Measurements from ENCODE around the gene FNIP1. TPM values are rescaled to one million over a fixed set of nuclear protein-coding genes. Genes with fewer than 3 reads are reported as not detected.

Gene FNIP1
- polyA plus RNA-seq, 1 of the 3 experiments (the other 2 are of a cell fraction): 2.4 TPM

DNA sequence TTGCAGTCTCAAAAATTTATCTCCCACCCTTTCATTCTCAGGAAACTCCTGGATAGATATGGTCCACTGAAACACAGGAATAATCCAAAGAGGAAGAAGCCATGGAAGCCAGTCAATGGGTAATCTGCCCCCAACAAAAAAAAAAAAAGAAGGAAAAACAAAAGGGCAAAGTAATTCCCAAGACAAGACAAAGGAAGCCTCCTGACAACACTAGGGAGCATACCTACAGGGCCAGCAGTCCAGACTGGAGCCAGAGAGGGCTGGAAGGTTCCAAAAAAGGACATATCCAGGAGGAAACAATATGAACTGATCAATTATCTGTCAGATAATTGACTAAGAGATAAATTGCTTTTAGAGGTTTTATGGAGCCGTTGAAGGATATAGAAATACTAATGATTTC is 12.9 kb downstream of the FNIP1 start:
- H3K79me2 ChIP-seq (ENCODE audit: insufficient read depth): peaks cover 96% of the 10 kb centered on the region
- no peaks in the 10 kb centered on the region for H3F3A ChIP-seq (replicated peaks; ENCODE audit: insufficient read depth)
- H3K27ac ChIP-seq (ENCODE audit: low read depth in 2 of 2, low read length in 1 of 2): no peak overlapping the region
- H3K9me3 ChIP-seq: no peaks in the 10 kb centered on the region
- no peaks in the 10 kb centered on the region for H3K27me3 ChIP-seq (ENCODE audit: insufficient read depth)
- no peaks in the 10 kb centered on the region for H3K4me1 ChIP-seq (ENCODE audit: control insufficient read depth in 1 of 2, insufficient read depth in 2 of 2, low read depth in 1 of 2, low read length in 1 of 2)
- H3K4me2 ChIP-seq: no peak overlapping the region
- no peak overlapping the region for H2AFZ ChIP-seq (ENCODE audit: low read depth)
- ChIA-PET CTCF (interaction anchor here (0.6 kb wide), 1 partner anchor 614 kb away, joined by 3 read pairs; no protein-coding TSS in a partner anchor), POLR2A (no interaction called here)
- H4K20me1 ChIP-seq (ENCODE audit: insufficient read depth): peaks cover 44% of the 10 kb centered on the region
- TF ChIP-seq, protein P1, sequence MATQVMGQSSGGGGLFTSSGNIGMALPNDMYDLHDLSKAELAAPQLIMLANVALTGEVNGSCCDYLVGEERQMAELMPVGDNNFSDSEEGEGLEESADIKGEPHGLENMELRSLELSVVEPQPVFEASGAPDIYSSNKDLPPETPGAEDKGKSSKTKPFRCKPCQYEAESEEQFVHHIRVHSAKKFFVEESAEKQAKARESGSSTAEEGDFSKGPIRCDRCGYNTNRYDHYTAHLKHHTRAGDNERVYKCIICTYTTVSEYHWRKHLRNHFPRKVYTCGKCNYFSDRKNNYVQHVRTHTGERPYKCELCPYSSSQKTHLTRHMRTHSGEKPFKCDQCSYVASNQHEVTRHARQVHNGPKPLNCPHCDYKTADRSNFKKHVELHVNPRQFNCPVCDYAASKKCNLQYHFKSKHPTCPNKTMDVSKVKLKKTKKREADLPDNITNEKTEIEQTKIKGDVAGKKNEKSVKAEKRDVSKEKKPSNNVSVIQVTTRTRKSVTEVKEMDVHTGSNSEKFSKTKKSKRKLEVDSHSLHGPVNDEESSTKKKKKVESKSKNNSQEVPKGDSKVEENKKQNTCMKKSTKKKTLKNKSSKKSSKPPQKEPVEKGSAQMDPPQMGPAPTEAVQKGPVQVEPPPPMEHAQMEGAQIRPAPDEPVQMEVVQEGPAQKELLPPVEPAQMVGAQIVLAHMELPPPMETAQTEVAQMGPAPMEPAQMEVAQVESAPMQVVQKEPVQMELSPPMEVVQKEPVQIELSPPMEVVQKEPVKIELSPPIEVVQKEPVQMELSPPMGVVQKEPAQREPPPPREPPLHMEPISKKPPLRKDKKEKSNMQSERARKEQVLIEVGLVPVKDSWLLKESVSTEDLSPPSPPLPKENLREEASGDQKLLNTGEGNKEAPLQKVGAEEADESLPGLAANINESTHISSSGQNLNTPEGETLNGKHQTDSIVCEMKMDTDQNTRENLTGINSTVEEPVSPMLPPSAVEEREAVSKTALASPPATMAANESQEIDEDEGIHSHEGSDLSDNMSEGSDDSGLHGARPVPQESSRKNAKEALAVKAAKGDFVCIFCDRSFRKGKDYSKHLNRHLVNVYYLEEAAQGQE (IDR thresholded peaks at IDR 0.05; ENCODE audit: low read depth, low read length): no peak
- no peak for TF ChIP-seq FOXJ3 (CRISPR knock-in tag; IDR thresholded peaks at IDR 0.05)
- no peak for TF ChIP-seq MEF2A (IDR thresholded peaks at IDR 0.05; ENCODE audit: borderline replicate concordance, low read depth)
- no peak for TF ChIP-seq CHD2 (IDR thresholded peaks at IDR 0.05; ENCODE audit: low read length, partially characterized antibody)
- no peak for TF ChIP-seq FOXM1 (IDR thresholded peaks at IDR 0.05; ENCODE audit: low read depth)
- no peaks in the 10 kb centered on the region for H3K9me2 ChIP-seq
- H3K9ac ChIP-seq: no peak overlapping the region
- no peak overlapping the region for H3K4me3 ChIP-seq (ENCODE audit: low read depth in 2 of 2, low read length in 1 of 2)
- H3K36me3 ChIP-seq (replicated peaks in 1 of 2; ENCODE audit: control insufficient read depth in 1 of 2, insufficient read depth in 2 of 2, low read length in 1 of 2): peaks cover 0 to 19% of the 10 kb centered on the region in 2 experiments
- no peak for DNase-seq
- 100% methylated on average over 1 of the region's 1 CpG for WGBS (ENCODE audit: low lambda C conversion rate)

DNA sequence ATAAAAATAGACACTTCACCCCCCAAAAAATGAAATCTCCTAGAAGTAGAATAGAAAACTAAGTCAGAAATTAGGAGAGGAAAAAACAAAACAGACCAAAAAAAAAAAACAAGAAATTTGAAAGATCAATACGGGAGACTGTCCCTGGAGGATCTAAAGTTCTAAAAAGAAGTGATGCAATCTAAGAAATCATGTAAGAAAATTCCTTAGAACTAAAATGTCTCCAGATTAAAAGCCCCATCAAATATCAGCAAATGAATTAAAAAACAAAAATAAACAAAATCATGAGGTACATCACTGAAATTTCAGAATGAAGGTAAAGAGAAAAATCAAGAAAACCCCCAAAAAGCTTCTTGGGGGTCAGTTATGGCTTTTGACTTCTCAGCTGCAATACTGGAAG is 13.5 kb downstream of the FNIP1 start:
- Histone ChIP-seq H2AFZ (ENCODE audit: low read depth) (no peak overlapping the region), H3K36me3 (replicated peaks in 1 of 2; ENCODE audit: control insufficient read depth in 1 of 2, insufficient read depth in 2 of 2, low read length in 1 of 2) (peaks cover 0 to 19% of the 10 kb centered on the region in 2 experiments), H3K27me3 (ENCODE audit: insufficient read depth) (no peaks in the 10 kb centered on the region), H3K9me3 (no peaks in the 10 kb centered on the region), H3K27ac (ENCODE audit: low read depth in 2 of 2, low read length in 1 of 2) (no peak overlapping the region), H3K9ac (no peak overlapping the region), H4K20me1 (ENCODE audit: insufficient read depth) (peaks cover 40% of the 10 kb centered on the region), H3K4me2 (no peak overlapping the region), H3F3A (replicated peaks; ENCODE audit: insufficient read depth) (no peaks in the 10 kb centered on the region), H3K4me1 (ENCODE audit: control insufficient read depth in 1 of 2, insufficient read depth in 2 of 2, low read depth in 1 of 2, low read length in 1 of 2) (no peaks in the 10 kb centered on the region), H3K4me3 (ENCODE audit: low read depth in 2 of 2, low read length in 1 of 2) (no peak overlapping the region), H3K9me2 (no peaks in the 10 kb centered on the region), H3K79me2 (ENCODE audit: insufficient read depth) (peaks cover 91% of the 10 kb centered on the region)
- ChIA-PET POLR2A (no interaction called here), CTCF (interaction anchor here (0.6 kb wide), 1 partner anchor 352 kb away, joined by 4 read pairs; no protein-coding TSS in a partner anchor)
- 95% methylated on average over 1 of the region's 1 CpG for WGBS (ENCODE audit: low lambda C conversion rate)
- no peak for TF ChIP-seq GATA2 (CRISPR knock-in tag; IDR thresholded peaks at IDR 0.05)
- no peak for TF ChIP-seq RCOR1 (IDR thresholded peaks at IDR 0.05; ENCODE audit: low read length)
- TF ChIP-seq RAD21 (IDR thresholded peaks at IDR 0.05; ENCODE audit: low read length): no peak
- TF ChIP-seq, protein P1 (IDR thresholded peaks at IDR 0.05; ENCODE audit: low read depth, low read length): no peak
- no peak for DNase-seq
